ENCODE data around the gene SPR. TPM values are rescaled to one million over a fixed set of nuclear protein-coding genes. Genes with fewer than 3 reads are reported as not detected.

SPR gene
- total RNA-seq, 4 donors from 2014 or later = 83.8 to 431 (median 98.0) TPM

DNA sequence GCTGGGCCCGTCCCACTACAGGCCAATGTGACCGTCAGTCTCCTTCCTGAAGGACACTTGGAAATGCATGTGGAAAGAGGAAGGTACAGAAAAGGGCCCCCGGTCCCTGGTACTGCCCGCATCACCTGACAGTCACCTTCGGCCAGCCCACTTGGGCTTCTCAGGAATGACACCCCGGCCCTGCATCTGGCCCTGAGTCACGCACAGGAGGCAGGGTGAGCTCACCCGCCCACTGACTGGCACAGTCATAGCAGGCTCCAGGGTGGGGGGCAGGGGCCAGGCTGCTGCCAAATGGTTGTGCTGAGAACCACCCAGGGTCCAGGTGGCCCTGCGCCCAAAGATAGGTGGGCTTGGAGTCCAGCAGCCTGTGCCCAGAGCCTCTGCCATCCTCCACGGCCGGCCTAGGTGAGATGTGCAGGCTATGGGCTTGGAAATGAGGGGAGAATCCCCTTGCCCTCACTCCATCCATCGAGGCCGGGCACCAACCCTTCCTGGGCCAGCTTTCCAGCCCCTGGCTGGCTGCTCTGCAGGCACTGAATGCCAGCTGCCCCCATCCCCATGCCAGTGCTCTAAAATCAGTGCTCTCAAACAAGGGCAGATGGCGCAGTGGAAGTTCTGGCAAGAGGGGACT is 44.2 kb downstream of the SPR start:
- intact Hi-C loops (cut with DNase I; ENCODE audit: low total_unique reads) (no loop called here), in situ Hi-C loops (cut with MboI; ENCODE audit: low pct_ligation_motif_present in 1 of 4, low pct_unique_long_range_greater_than_20kb in 1 of 4, low sequenced_read_pairs in 3 of 4) (no loop called here)
- no peak for DNase-seq
- Histone ChIP-seq H3K36me3 (no peaks in the 10 kb centered on the region), H3K4me1 (peaks cover 0 to 7% (median 3%) of the 10 kb centered on the region in 4 donors), H3K4me3 (no peak overlapping the region), H3K27me3 (peaks cover 46% of the 10 kb centered on the region), H3K9me3 (no peaks in the 10 kb centered on the region), H3K27ac (no peak overlapping the region)
- TF ChIP-seq EP300 (IDR thresholded peaks at IDR 0.05; ENCODE audit: low read depth) (no peak), POLR2AphosphoS5 (IDR thresholded peaks at IDR 0.05) (no peak), POLR2A (IDR thresholded peaks at IDR 0.05) (no peak)
- TF ChIP-seq, protein P1, sequence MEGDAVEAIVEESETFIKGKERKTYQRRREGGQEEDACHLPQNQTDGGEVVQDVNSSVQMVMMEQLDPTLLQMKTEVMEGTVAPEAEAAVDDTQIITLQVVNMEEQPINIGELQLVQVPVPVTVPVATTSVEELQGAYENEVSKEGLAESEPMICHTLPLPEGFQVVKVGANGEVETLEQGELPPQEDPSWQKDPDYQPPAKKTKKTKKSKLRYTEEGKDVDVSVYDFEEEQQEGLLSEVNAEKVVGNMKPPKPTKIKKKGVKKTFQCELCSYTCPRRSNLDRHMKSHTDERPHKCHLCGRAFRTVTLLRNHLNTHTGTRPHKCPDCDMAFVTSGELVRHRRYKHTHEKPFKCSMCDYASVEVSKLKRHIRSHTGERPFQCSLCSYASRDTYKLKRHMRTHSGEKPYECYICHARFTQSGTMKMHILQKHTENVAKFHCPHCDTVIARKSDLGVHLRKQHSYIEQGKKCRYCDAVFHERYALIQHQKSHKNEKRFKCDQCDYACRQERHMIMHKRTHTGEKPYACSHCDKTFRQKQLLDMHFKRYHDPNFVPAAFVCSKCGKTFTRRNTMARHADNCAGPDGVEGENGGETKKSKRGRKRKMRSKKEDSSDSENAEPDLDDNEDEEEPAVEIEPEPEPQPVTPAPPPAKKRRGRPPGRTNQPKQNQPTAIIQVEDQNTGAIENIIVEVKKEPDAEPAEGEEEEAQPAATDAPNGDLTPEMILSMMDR (IDR thresholded peaks at IDR 0.05) = no peak
- WGBS, 2 donors (ENCODE audit: low coverage in 1 of 2) = 80 to 88% methylated on average over 1 to 14 of the region's 14 CpGs

DNA sequence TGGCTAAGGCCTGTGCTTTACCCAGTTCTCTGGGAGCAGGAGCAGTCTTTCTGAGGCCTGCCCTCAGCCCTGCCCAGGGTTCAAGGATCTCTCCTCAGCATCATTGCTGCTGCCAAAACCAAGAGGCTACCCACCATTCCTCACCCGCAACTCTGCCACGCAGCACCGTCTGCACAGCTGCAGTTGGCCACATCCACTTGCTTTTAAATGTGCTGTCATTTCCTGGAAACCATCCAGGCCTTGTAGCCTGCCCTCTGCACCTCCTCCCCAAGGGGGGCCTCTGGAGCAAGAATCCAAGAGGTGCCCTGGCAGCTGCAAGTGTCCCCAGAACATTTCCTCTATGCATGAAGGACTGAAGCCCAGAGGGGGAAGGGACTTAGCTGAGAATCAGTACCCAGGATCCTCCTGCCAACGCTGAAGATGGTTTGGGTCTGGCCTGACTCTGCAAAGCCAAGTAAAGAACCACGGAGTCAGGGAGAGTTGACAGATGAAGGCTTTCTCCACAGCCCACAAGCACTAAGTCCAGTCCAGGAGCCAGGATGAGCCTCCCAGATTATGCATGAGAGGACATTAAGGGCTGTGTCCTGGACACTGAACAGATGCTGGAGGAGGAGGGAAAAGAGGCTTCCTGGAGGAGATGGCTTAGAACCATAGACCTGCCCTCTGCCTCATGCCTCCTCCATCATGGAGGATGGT is 45.0 kb downstream of the SPR start:
- in situ Hi-C loops (cut with MboI; ENCODE audit: low pct_ligation_motif_present in 1 of 4, low pct_unique_long_range_greater_than_20kb in 1 of 4, low sequenced_read_pairs in 3 of 4) = no loop called here
- intact Hi-C loops (cut with DNase I; ENCODE audit: low total_unique reads) = no loop called here

DNA sequence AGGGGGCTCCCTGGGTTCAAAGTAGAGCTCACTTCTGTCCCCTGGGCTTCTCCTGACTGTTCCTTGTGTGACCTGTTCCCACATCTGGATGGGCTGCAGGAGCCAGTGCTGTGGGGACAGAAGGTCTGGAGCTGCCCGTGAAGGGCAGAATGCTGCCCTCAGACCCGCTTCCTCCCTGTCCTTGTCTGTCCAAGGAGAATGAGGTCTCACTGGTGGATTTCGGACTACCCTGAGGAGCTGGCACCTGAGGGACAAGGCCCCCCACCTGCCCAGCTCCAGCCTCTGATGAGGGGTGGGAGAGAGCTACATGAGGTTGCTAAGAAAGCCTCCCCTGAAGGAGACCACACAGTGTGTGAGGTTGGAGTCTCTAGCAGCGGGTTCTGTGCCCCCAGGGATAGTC is 45.6 kb downstream of the SPR start:
- Histone ChIP-seq H3K4me3 (no peak overlapping the region), H3K27me3 (peaks cover 32% of the 10 kb centered on the region), H3K27ac (no peak overlapping the region), H3K4me1 (peaks cover 0 to 7% (median 3%) of the 10 kb centered on the region in 4 donors), H3K9me3 (no peaks in the 10 kb centered on the region), H3K36me3 (no peaks in the 10 kb centered on the region)
- intact Hi-C loops (cut with DNase I; ENCODE audit: low total_unique reads) = no loop called here
- WGBS, 2 donors (ENCODE audit: low coverage in 1 of 2) = 83% methylated on average over 3 of the region's 4 CpGs; no CpG with 5 or more reads in 1 of the 2 donors
- in situ Hi-C loops (cut with MboI; ENCODE audit: low pct_ligation_motif_present in 1 of 4, low pct_unique_long_range_greater_than_20kb in 1 of 4, low sequenced_read_pairs in 3 of 4) = no loop called here
- TF ChIP-seq POLR2A (IDR thresholded peaks at IDR 0.05) (no peak), POLR2AphosphoS5 (IDR thresholded peaks at IDR 0.05) (no peak), EP300 (IDR thresholded peaks at IDR 0.05; ENCODE audit: low read depth) (no peak)
- TF ChIP-seq, protein P1 (IDR thresholded peaks at IDR 0.05) = no peak
- DNase-seq = no peak

More for the DNA sequence above, 45.0 kb downstream of the SPR start:
- H3K4me3 ChIP-seq = no peak overlapping the region
- TF ChIP-seq POLR2A (IDR thresholded peaks at IDR 0.05) (no peak), EP300 (IDR thresholded peaks at IDR 0.05; ENCODE audit: low read depth) (no peak), POLR2AphosphoS5 (IDR thresholded peaks at IDR 0.05) (no peak)
- TF ChIP-seq, protein P1 (IDR thresholded peaks at IDR 0.05) = no peak
- no peaks in the 10 kb centered on the region for H3K36me3 ChIP-seq
- peaks cover 0 to 7% (median 3%) of the 10 kb centered on the region in 4 donors for H3K4me1 ChIP-seq
- no peak for DNase-seq
- H3K27ac ChIP-seq = no peak overlapping the region
- H3K9me3 ChIP-seq = no peaks in the 10 kb centered on the region
- 59% methylated on average over 5 of the region's 5 CpGs; no CpG with 5 or more reads in 1 of the 2 donors for WGBS, 2 donors (ENCODE audit: low coverage in 1 of 2)
- H3K27me3 ChIP-seq = peaks cover 38% of the 10 kb centered on the region

DNA sequence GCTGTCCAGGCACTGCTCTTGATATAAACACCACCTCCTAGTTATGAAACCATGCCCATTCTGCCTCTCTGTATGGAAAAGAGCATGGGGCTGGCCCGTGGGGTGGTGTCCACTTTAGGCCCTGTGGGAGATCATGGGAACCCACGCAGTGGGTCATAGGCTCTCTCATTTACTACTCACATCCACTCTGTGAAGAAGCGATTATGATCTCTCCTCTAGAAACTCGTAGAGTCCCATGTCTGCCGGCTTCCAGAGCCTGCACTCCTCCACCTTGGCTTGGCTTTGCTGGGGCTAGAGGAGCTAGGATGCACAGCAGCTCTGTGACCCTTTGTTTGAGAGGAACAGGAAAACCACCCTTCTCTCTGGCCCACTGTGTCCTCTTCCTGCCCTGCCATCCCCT is 46.0 kb downstream of the SPR start:
- Histone ChIP-seq H3K27me3 (peaks cover 27% of the 10 kb centered on the region), H3K4me1 (peaks cover 0 to 7% (median 3%) of the 10 kb centered on the region in 4 donors), H3K9me3 (no peaks in the 10 kb centered on the region), H3K4me3 (no peak overlapping the region), H3K36me3 (no peaks in the 10 kb centered on the region), H3K27ac (no peak overlapping the region)
- in situ Hi-C loops (cut with MboI; ENCODE audit: low pct_ligation_motif_present in 1 of 4, low pct_unique_long_range_greater_than_20kb in 1 of 4, low sequenced_read_pairs in 3 of 4) (no loop called here), intact Hi-C loops (cut with DNase I; ENCODE audit: low total_unique reads) (no loop called here)
- no peak for DNase-seq
- 83% methylated on average over 5 of the region's 5 CpGs; no CpG with 5 or more reads in 1 of the 2 donors for WGBS, 2 donors (ENCODE audit: low coverage in 1 of 2)
- TF ChIP-seq, protein P1 (IDR thresholded peaks at IDR 0.05) = no peak
- TF ChIP-seq POLR2AphosphoS5 (IDR thresholded peaks at IDR 0.05) (no peak), EP300 (IDR thresholded peaks at IDR 0.05; ENCODE audit: low read depth) (no peak), POLR2A (IDR thresholded peaks at IDR 0.05) (no peak)
